Peyer's patch (tissue), 4 donors: ENCODE measurements around the gene KCNAB1. TPM values are rescaled to one million over a fixed set of nuclear protein-coding genes. Genes with fewer than 3 reads are reported as not detected.

Experiments
- DNase-seq, 3 donors: peaks; one replicate each; pipeline ENCODE4 v3.0.0-alpha.2; 2017 to 2019
- H3K27ac ChIP-seq, 4 donors: fragments of 200-600 bp; sonication (generic); one replicate each; pipeline ENCODE4 v1.5.1; 2016 to 2019
- H3K27me3 ChIP-seq, 2 donors: fragments of 200-600 bp; sonication (generic); one replicate each; pipeline ENCODE4 v1.5.1; 2019
- H3K36me3 ChIP-seq, 3 donors: fragments of 200-600 bp; sonication (generic); one replicate each; pipeline ENCODE4 v1.5.1; 2016 to 2019
- H3K4me1 ChIP-seq, 4 donors: fragments of 200-600 bp; sonication (generic); one replicate each; pipeline ENCODE4 v1.5.1; 2016 to 2019
- H3K4me3 ChIP-seq, 4 donors: fragments of 200-600 bp; sonication (generic); 1 replicate in 3 of 4; 2 replicates in 1 of 4; pipeline ENCODE4 v1.5.1; 2016 to 2019; ENCODE audit warnings: mild to moderate bottlenecking in 1 of 4
- H3K9me3 ChIP-seq, 4 donors: fragments of 200-600 bp; sonication (generic); one replicate each; pipeline ENCODE4 v1.5.1; 2016 to 2019; ENCODE audit warnings: mild to moderate bottlenecking in 1 of 4
- CTCF ChIP-seq, 6 experiments: fragments of 450-650 bp in 4 of 6; fragments of 200-600 bp in 2 of 6; sonication (generic) in 1 of 6; IDR thresholded peaks; one replicate each; pipeline ENCODE4 v1.5.1; 2017 to 2019; ENCODE audit warnings: antibody characterized with exemption in 6 of 6, mild to moderate bottlenecking in 3 of 6, moderate library complexity in 1 of 6
- POLR2A ChIP-seq, 2 donors: fragments of 450-650 bp; IDR thresholded peaks; one replicate each; pipeline ENCODE4 v1.5.1; 2017; ENCODE audit warnings: antibody characterized with exemption in 2 of 2, mild to moderate bottlenecking in 2 of 2, moderate library complexity in 2 of 2
- total RNA-seq, 4 donors: library from RNA; depleted of rRNA; stranded (reverse); fragments of >200 nt; gene quantifications; one replicate each; pipeline ENCODE4 v1.1.0, GENCODE V29; 2016

Gene KCNAB1
- total RNA-seq, 4 donors from 2014 or later: 1.1 to 1.7 (median 1.6) TPM; not detected in 1

- no peaks in the 10 kb centered on the region for H3K9me3 ChIP-seq
- no peaks in the 10 kb centered on the region for H3K36me3 ChIP-seq
- no peak for TF ChIP-seq CTCF (IDR thresholded peaks at IDR 0.05)
- H3K4me1 ChIP-seq: no peaks in the 10 kb centered on the region
- no peak overlapping the region for H3K4me3 ChIP-seq
- no peak overlapping the region for H3K27ac ChIP-seq
- no peak for DNase-seq
- H3K27me3 ChIP-seq: no peaks in the 10 kb centered on the region
Observed at GRCh38 chr3:156527060-156527459, 406.7 kb downstream of the KCNAB1 start.

- Histone ChIP-seq H3K27ac (no peak overlapping the region), H3K36me3 (no peaks in the 10 kb centered on the region), H3K27me3 (no peaks in the 10 kb centered on the region), H3K4me3 (no peak overlapping the region), H3K9me3 (no peaks in the 10 kb centered on the region), H3K4me1 (peaks cover 0 to 6% (median 0%) of the 10 kb centered on the region in 4 donors)
- DNase-seq: no peak
- TF ChIP-seq CTCF (IDR thresholded peaks at IDR 0.05): no peak
Observed at GRCh38 chr3:156530980-156531379, 410.6 kb downstream of the KCNAB1 start.

- H3K36me3 ChIP-seq: no peaks in the 10 kb centered on the region
- no peaks in the 10 kb centered on the region for H3K9me3 ChIP-seq
- H3K4me3 ChIP-seq: no peak overlapping the region
- no peak for DNase-seq
- no peaks in the 10 kb centered on the region for H3K27me3 ChIP-seq
- TF ChIP-seq CTCF (IDR thresholded peaks at IDR 0.05): no peak
- TF ChIP-seq POLR2A (IDR thresholded peaks at IDR 0.05): no peak
- peak overlapping the region in 1 of 4 donors; percentile 62 for H3K27ac ChIP-seq
- peaks cover 0 to 6% (median 0%) of the 10 kb centered on the region in 4 donors for H3K4me1 ChIP-seq
Observed at GRCh38 chr3:156532730-156533129, 412.4 kb downstream of the KCNAB1 start.

GRCh38 chr3:156533205-156533604 is 412.8 kb downstream of the KCNAB1 start:
- no peaks in the 10 kb centered on the region for H3K36me3 ChIP-seq
- no peak for DNase-seq
- H3K4me1 ChIP-seq: peaks cover 0 to 6% (median 0%) of the 10 kb centered on the region in 4 donors
- no peaks in the 10 kb centered on the region for H3K27me3 ChIP-seq
- TF ChIP-seq POLR2A (IDR thresholded peaks at IDR 0.05) (no peak), CTCF (IDR thresholded peaks at IDR 0.05) (no peak)
- no peaks in the 10 kb centered on the region for H3K9me3 ChIP-seq
- no peak overlapping the region for H3K4me3 ChIP-seq
- peak overlapping the region in 1 of 4 donors; percentile 62 for H3K27ac ChIP-seq

- H3K4me3 ChIP-seq: no peak overlapping the region
- H3K36me3 ChIP-seq: peaks cover 0 to 16% (median 0%) of the 10 kb centered on the region in 3 donors
- H3K9me3 ChIP-seq: no peaks in the 10 kb centered on the region
- DNase-seq: peak in 1 of 3 donors; percentile 53
- H3K4me1 ChIP-seq: peaks cover 0 to 6% (median 0%) of the 10 kb centered on the region in 4 donors
- peak in 2 of 6 experiments; percentile 5 to 18 for TF ChIP-seq CTCF (IDR thresholded peaks at IDR 0.05)
- TF ChIP-seq POLR2A (IDR thresholded peaks at IDR 0.05): no peak
- peak overlapping the region in 1 of 4 donors; percentile 62 for H3K27ac ChIP-seq
- no peaks in the 10 kb centered on the region for H3K27me3 ChIP-seq
Observed at GRCh38 chr3:156535162-156535627, 414.8 kb downstream of the KCNAB1 start.

- peaks cover 0 to 16% (median 0%) of the 10 kb centered on the region in 3 donors for H3K36me3 ChIP-seq
- H3K27me3 ChIP-seq: no peaks in the 10 kb centered on the region
- H3K4me3 ChIP-seq: no peak overlapping the region
- DNase-seq: no peak
- H3K4me1 ChIP-seq: peaks cover 0 to 6% (median 0%) of the 10 kb centered on the region in 4 donors
- no peak for TF ChIP-seq CTCF (IDR thresholded peaks at IDR 0.05)
- no peak for TF ChIP-seq POLR2A (IDR thresholded peaks at IDR 0.05)
- peak overlapping the region in 1 of 4 donors; percentile 62 for H3K27ac ChIP-seq
- no peaks in the 10 kb centered on the region for H3K9me3 ChIP-seq
Observed at GRCh38 chr3:156535798-156536197, 415.4 kb downstream of the KCNAB1 start.
